ENCODE data around the gene KCNQ4. TPM values are rescaled to one million over a fixed set of nuclear protein-coding genes. Genes with fewer than 3 reads are reported as not detected.

KCNQ4 gene
- total RNA-seq, 4 donors from 2014 or later: 1.1 to 3.8 (median 1.5) TPM

DNA sequence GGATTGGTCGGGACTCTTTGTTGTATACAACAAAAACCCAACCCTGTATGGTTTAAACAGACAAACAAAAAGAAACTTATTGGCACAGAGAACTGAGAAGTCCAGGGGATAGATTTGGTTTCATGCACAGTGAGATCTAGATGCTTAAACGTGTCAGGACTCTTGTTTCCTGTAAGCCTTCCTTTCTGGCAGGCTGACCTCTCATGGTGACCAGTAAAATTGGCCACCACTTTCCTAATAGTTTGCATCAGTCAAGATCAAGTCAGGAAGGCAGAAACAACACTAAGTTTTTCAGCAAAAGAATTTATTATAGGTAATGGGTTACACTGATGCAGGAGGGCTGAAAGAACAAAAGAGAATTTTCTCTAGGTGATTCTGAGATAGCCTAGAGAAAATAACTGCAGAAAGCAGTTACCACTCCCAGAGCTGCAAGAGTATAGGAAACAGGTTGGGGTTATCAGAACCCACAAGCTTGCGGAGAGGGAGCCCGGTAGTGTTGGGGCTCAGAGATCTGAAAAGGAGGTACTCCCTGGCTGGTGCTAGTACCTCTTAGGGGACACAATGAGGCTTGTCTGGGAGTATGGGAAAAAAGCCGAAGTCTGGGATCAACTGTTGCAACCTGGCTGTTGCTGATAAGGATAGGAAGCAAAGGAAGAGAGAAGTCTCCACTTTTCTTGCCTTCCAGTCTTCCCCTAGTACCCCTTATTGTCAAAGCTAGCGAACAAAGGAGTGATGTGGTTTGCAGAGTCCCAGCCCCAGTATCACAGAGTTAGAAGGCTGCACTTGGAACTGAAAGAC, 57.1 kb downstream of the KCNQ4 start:
- WGBS: 71% methylated on average over 6 of the region's 6 CpGs
- H3K27me3 ChIP-seq: peaks cover 9% of the 10 kb centered on the region
- no peak overlapping the region for H3K27ac ChIP-seq
- H3K36me3 ChIP-seq: no peaks in the 10 kb centered on the region
- H3K4me3 ChIP-seq: no peak overlapping the region
- H3K9me3 ChIP-seq: no peaks in the 10 kb centered on the region
- no peaks in the 10 kb centered on the region for H3K4me1 ChIP-seq
- no peak for DNase-seq (ENCODE audit: low spot score in 2 of 2)
- TF ChIP-seq, protein P1, sequence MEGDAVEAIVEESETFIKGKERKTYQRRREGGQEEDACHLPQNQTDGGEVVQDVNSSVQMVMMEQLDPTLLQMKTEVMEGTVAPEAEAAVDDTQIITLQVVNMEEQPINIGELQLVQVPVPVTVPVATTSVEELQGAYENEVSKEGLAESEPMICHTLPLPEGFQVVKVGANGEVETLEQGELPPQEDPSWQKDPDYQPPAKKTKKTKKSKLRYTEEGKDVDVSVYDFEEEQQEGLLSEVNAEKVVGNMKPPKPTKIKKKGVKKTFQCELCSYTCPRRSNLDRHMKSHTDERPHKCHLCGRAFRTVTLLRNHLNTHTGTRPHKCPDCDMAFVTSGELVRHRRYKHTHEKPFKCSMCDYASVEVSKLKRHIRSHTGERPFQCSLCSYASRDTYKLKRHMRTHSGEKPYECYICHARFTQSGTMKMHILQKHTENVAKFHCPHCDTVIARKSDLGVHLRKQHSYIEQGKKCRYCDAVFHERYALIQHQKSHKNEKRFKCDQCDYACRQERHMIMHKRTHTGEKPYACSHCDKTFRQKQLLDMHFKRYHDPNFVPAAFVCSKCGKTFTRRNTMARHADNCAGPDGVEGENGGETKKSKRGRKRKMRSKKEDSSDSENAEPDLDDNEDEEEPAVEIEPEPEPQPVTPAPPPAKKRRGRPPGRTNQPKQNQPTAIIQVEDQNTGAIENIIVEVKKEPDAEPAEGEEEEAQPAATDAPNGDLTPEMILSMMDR (IDR thresholded peaks at IDR 0.05): no peak
- TF ChIP-seq EP300 (IDR thresholded peaks at IDR 0.05): no peak
- TF ChIP-seq POLR2AphosphoS5 (IDR thresholded peaks at IDR 0.05): no peak
- no peak for TF ChIP-seq POLR2A (IDR thresholded peaks at IDR 0.05)

DNA sequence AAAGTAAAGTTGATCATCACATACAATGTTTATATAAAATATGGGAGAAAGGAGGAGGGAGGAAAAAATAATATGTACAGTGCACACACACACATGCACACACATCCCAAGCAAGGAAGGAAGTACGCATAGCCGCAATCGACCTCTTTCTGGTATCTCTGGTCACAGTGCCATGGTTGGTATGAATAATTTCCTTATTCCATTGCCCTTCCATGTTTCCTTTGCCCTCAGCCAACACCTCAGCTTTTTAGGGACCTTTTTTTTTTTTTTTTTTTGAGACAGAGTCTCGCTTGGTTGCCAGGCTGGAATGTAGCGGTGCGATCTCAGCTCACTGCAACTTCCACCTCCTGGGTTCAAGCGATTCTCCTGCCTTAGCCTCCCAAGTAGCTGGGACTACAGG, 58.0 kb downstream of the KCNQ4 start:
- peaks cover 9% of the 10 kb centered on the region for H3K27me3 ChIP-seq
- no peaks in the 10 kb centered on the region for H3K4me1 ChIP-seq
- TF ChIP-seq EP300 (IDR thresholded peaks at IDR 0.05) (no peak), POLR2A (IDR thresholded peaks at IDR 0.05) (no peak), POLR2AphosphoS5 (IDR thresholded peaks at IDR 0.05) (no peak)
- TF ChIP-seq, protein P1 (IDR thresholded peaks at IDR 0.05): no peak
- 89% methylated on average over 7 of the region's 7 CpGs for WGBS
- H3K27ac ChIP-seq: no peak overlapping the region
- H3K36me3 ChIP-seq: no peaks in the 10 kb centered on the region
- no peak overlapping the region for H3K4me3 ChIP-seq
- no peak for DNase-seq (ENCODE audit: low spot score in 2 of 2)
- no peaks in the 10 kb centered on the region for H3K9me3 ChIP-seq

- Histone ChIP-seq H3K4me3 (no peak overlapping the region), H3K27me3 (peaks cover 9% of the 10 kb centered on the region), H3K36me3 (no peaks in the 10 kb centered on the region), H3K4me1 (no peaks in the 10 kb centered on the region), H3K27ac (no peak overlapping the region), H3K9me3 (no peaks in the 10 kb centered on the region)
- DNase-seq (ENCODE audit: low spot score in 2 of 2): no peak
- TF ChIP-seq, protein P1 (IDR thresholded peaks at IDR 0.05): no peak
- TF ChIP-seq POLR2A (IDR thresholded peaks at IDR 0.05) (no peak), POLR2AphosphoS5 (IDR thresholded peaks at IDR 0.05) (no peak), EP300 (IDR thresholded peaks at IDR 0.05) (no peak)
- 73% methylated on average over 4 of the region's 4 CpGs for WGBS
These were observed 58.6 kb downstream of the KCNQ4 start for GRCh38 chr1:40842207-40842606.

DNA sequence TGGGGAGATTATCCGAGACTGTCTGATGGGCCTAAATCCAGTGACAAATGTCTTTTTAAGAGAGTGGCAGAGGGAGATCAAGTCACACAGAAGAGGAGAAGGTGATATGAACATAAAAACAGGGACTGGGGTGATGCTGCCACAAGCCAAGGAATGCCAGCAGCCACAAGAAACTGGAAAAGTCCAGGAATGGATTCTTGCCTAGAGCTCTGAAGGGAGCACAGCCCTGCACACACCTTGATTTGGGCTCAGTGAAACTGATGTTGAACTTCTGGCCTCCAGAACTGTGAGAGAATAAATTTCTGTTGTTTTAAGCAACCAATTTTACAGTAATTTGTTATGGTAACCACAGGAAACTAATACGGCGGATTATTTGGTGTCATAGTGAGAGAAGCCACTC, 59.1 kb downstream of the KCNQ4 start:
- H3K9me3 ChIP-seq: no peaks in the 10 kb centered on the region
- 98% methylated on average over 3 of the region's 3 CpGs for WGBS
- H3K36me3 ChIP-seq: no peaks in the 10 kb centered on the region
- no peak for DNase-seq (ENCODE audit: low spot score in 2 of 2)
- H3K4me1 ChIP-seq: no peaks in the 10 kb centered on the region
- no peak overlapping the region for H3K4me3 ChIP-seq
- no peak overlapping the region for H3K27ac ChIP-seq
- TF ChIP-seq POLR2AphosphoS5 (IDR thresholded peaks at IDR 0.05) (no peak), POLR2A (IDR thresholded peaks at IDR 0.05) (no peak), EP300 (IDR thresholded peaks at IDR 0.05) (no peak)
- TF ChIP-seq, protein P1 (IDR thresholded peaks at IDR 0.05): no peak
- H3K27me3 ChIP-seq: peaks cover 6% of the 10 kb centered on the region

DNA sequence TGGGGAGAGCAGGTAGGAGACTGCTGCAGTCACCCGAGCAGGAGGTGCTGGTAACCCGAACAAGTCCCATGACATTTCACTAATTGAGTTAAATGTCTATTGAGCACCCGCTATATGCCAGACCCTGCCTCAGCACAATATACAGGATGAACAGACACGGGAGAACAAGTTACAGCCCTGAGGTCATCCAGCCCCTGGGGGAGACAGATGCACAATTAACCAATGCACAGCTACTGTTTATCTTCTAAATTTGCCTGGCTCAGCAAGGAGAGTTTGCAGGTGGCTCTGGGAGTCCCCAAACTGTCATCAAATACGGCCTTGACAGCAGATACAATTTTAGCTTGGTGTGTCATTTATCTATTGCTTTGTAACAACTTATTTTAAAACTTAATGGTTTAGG, 60.5 kb downstream of the KCNQ4 start:
- WGBS: 70% methylated on average over 5 of the region's 5 CpGs
- no peaks in the 10 kb centered on the region for H3K36me3 ChIP-seq
- no peak for DNase-seq (ENCODE audit: low spot score in 2 of 2)
- H3K27me3 ChIP-seq: no peaks in the 10 kb centered on the region
- no peaks in the 10 kb centered on the region for H3K9me3 ChIP-seq
- H3K27ac ChIP-seq: no peak overlapping the region
- no peak for TF ChIP-seq POLR2AphosphoS5 (IDR thresholded peaks at IDR 0.05)
- H3K4me3 ChIP-seq: no peak overlapping the region
- H3K4me1 ChIP-seq: no peaks in the 10 kb centered on the region
